NAMALWA (cell line): Measurements from ENCODE around the gene OLFML2B.

Source experiments
- DNase-seq: peaks from one replicate; pipeline ENCODE4 v3.0.0-alpha.2; 2015; ENCODE audit warnings: low spot score

The OLFML2B gene

GRCh38 chr1:161978011-161978790 lies 45.5 kb downstream of the OLFML2B start:
- DNase-seq, result no peak

GRCh38 chr1:161973924-161974845 lies 49.5 kb downstream of the OLFML2B start:
- DNase-seq, result no peak

- no peak for DNase-seq
These were observed 50.8 kb downstream of the OLFML2B start for GRCh38 chr1:161972828-161973227.

GRCh38 chr1:161970633-161971032 lies 53.0 kb downstream of the OLFML2B start:
- no peak for DNase-seq

- no peak for DNase-seq
These were observed 53.6 kb downstream of the OLFML2B start for GRCh38 chr1:161970036-161970435.

- no peak for DNase-seq
These were observed 57.6 kb downstream of the OLFML2B start for GRCh38 chr1:161966067-161966466.

- no peak for DNase-seq
These were observed 61.4 kb downstream of the OLFML2B start for GRCh38 chr1:161962091-161962887.

- DNase-seq, result no peak
These were observed 65.2 kb downstream of the OLFML2B start for GRCh38 chr1:161958425-161958824.

GRCh38 chr1:161956930-161957329 lies 66.7 kb downstream of the OLFML2B start:
- DNase-seq, result no peak

- no peak for DNase-seq
These were observed 67.6 kb downstream of the OLFML2B start for GRCh38 chr1:161956097-161956496.

- DNase-seq, result no peak
These were observed 68.1 kb downstream of the OLFML2B start for GRCh38 chr1:161955606-161956005.

GRCh38 chr1:161954466-161954865 lies 69.2 kb downstream of the OLFML2B start:
- DNase-seq, result no peak

GRCh38 chr1:161954050-161954449 lies 69.6 kb downstream of the OLFML2B start:
- DNase-seq, result no peak

- no peak for DNase-seq
These were observed 70.3 kb downstream of the OLFML2B start for GRCh38 chr1:161953256-161953920.

- no peak for DNase-seq
These were observed 71.0 kb downstream of the OLFML2B start for GRCh38 chr1:161952607-161953172.

GRCh38 chr1:161951646-161952045 lies 72.0 kb downstream of the OLFML2B start:
- DNase-seq, result no peak

- no peak for DNase-seq
These were observed 73.3 kb downstream of the OLFML2B start for GRCh38 chr1:161950377-161950776.

- no peak for DNase-seq
These were observed 74.1 kb downstream of the OLFML2B start for GRCh38 chr1:161949548-161949947.

- no peak for DNase-seq
These were observed 75.2 kb downstream of the OLFML2B start for GRCh38 chr1:161948435-161948834.

GRCh38 chr1:161946071-161946987 lies 77.3 kb downstream of the OLFML2B start:
- no peak for DNase-seq
